Measurements from ENCODE around the gene RPH3AL.

Gene RPH3AL

GRCh38 chr17:296379-296778, 56.2 kb downstream of the RPH3AL start:
- no peak for TF ChIP-seq CSDC2 (CRISPR knock-in tag; IDR thresholded peaks at IDR 0.05)
- TF ChIP-seq ZFP3 (CRISPR knock-in tag; IDR thresholded peaks at IDR 0.05) = no peak
- no peak for TF ChIP-seq TOX (CRISPR knock-in tag; IDR thresholded peaks at IDR 0.05; ENCODE audit: borderline replicate concordance)
- no peak for TF ChIP-seq GLIS3 (CRISPR knock-in tag; IDR thresholded peaks at IDR 0.05)
- TF ChIP-seq POU6F1 (CRISPR knock-in tag; IDR thresholded peaks at IDR 0.05; ENCODE audit: borderline replicate concordance, low read depth) = no peak
- no peak for ATAC-seq

- no peak for ATAC-seq
- no peak for TF ChIP-seq SNAI2 (CRISPR knock-in tag; IDR thresholded peaks at IDR 0.05)
- TF ChIP-seq CSDC2 (CRISPR knock-in tag; IDR thresholded peaks at IDR 0.05) = no peak
- no peak for TF ChIP-seq ZC3H10 (CRISPR knock-in tag; IDR thresholded peaks at IDR 0.05)
- TF ChIP-seq PPARA (CRISPR knock-in tag; IDR thresholded peaks at IDR 0.05; ENCODE audit: borderline replicate concordance) = no peak
- no peak for TF ChIP-seq ARNTL (CRISPR knock-in tag; IDR thresholded peaks at IDR 0.05; ENCODE audit: borderline replicate concordance, low read depth)
These were observed 59.9 kb downstream of the RPH3AL start for GRCh38 chr17:292531-293382.

GRCh38 chr17:292016-292415, 60.6 kb downstream of the RPH3AL start:
- no peak for TF ChIP-seq ZNF70 (CRISPR knock-in tag; IDR thresholded peaks at IDR 0.05)
- no peak for TF ChIP-seq TSHZ2 (CRISPR knock-in tag; IDR thresholded peaks at IDR 0.05)
- no peak for TF ChIP-seq ZC3H10 (CRISPR knock-in tag; IDR thresholded peaks at IDR 0.05)
- no peak for TF ChIP-seq CSDC2 (CRISPR knock-in tag; IDR thresholded peaks at IDR 0.05)
- TF ChIP-seq ESRRG (CRISPR knock-in tag; IDR thresholded peaks at IDR 0.05) = no peak
- TF ChIP-seq OSR1 (CRISPR knock-in tag; IDR thresholded peaks at IDR 0.05) = no peak
- no peak for TF ChIP-seq GLIS3 (CRISPR knock-in tag; IDR thresholded peaks at IDR 0.05)
- TF ChIP-seq PPARA (CRISPR knock-in tag; IDR thresholded peaks at IDR 0.05; ENCODE audit: borderline replicate concordance) = no peak
- no peak for TF ChIP-seq TOX (CRISPR knock-in tag; IDR thresholded peaks at IDR 0.05; ENCODE audit: borderline replicate concordance)
- TF ChIP-seq ZFP30 (CRISPR knock-in tag; IDR thresholded peaks at IDR 0.05) = no peak
- no peak for TF ChIP-seq ARNTL (CRISPR knock-in tag; IDR thresholded peaks at IDR 0.05; ENCODE audit: borderline replicate concordance, low read depth)
- no peak for TF ChIP-seq ZNF565 (CRISPR knock-in tag; conservative IDR thresholded peaks at IDR 0.05; ENCODE audit: low read depth)
- no peak for TF ChIP-seq ZNF8 (CRISPR knock-in tag; IDR thresholded peaks at IDR 0.05)
- no peak for ATAC-seq

GRCh38 chr17:291587-291986, 61.0 kb downstream of the RPH3AL start:
- ATAC-seq = no peak
- TF ChIP-seq ESRRG (CRISPR knock-in tag; IDR thresholded peaks at IDR 0.05) (no peak), CREB5 (CRISPR knock-in tag; IDR thresholded peaks at IDR 0.05; ENCODE audit: low read depth) (no peak), BACH2 (CRISPR knock-in tag; IDR thresholded peaks at IDR 0.05; ENCODE audit: borderline replicate concordance) (no peak), ZNF8 (CRISPR knock-in tag; IDR thresholded peaks at IDR 0.05) (no peak), ZC3H10 (CRISPR knock-in tag; IDR thresholded peaks at IDR 0.05) (no peak), TCF4 (CRISPR knock-in tag; IDR thresholded peaks at IDR 0.05; ENCODE audit: borderline replicate concordance) (no peak), TOX (CRISPR knock-in tag; IDR thresholded peaks at IDR 0.05; ENCODE audit: borderline replicate concordance) (no peak), POU6F1 (CRISPR knock-in tag; IDR thresholded peaks at IDR 0.05; ENCODE audit: borderline replicate concordance, low read depth) (no peak), TSHZ2 (CRISPR knock-in tag; IDR thresholded peaks at IDR 0.05) (no peak), SNAI2 (CRISPR knock-in tag; IDR thresholded peaks at IDR 0.05) (no peak), OSR1 (CRISPR knock-in tag; IDR thresholded peaks at IDR 0.05) (no peak), ISL1 (CRISPR knock-in tag; IDR thresholded peaks at IDR 0.05) (no peak), CSDC2 (CRISPR knock-in tag; IDR thresholded peaks at IDR 0.05) (no peak), ZNF565 (CRISPR knock-in tag; conservative IDR thresholded peaks at IDR 0.05; ENCODE audit: low read depth) (no peak), CSRNP3 (CRISPR knock-in tag; IDR thresholded peaks at IDR 0.05) (no peak), RARB (CRISPR knock-in tag; IDR thresholded peaks at IDR 0.05) (no peak), ZFP30 (CRISPR knock-in tag; IDR thresholded peaks at IDR 0.05) (no peak), ZFP3 (CRISPR knock-in tag; IDR thresholded peaks at IDR 0.05) (no peak)
